Esophagus squamous epithelium (tissue), 5 donors: Measurements from ENCODE around the gene NCKAP5L. TPM values are rescaled to one million over a fixed set of nuclear protein-coding genes. Genes with fewer than 3 reads are reported as not detected.

Experiments used
- DNase-seq: peaks from one replicate; lab custom pipeline; 2025; lab: John Stamatoyannopoulos, UW
- H3K27ac ChIP-seq, 4 donors: fragments of 200-600 bp; sonication (generic); one replicate each; pipeline ENCODE4 v1.5.1; 2016 to 2019; ENCODE audit warnings: mild to moderate bottlenecking in 1 of 4
- H3K27me3 ChIP-seq, 4 donors: fragments of 200-600 bp; sonication (generic); 1 replicate in 3 of 4; 2 replicates in 1 of 4; pipeline versions ENCODE4 v1.5.1 to v1.6.0; 2017 to 2021; ENCODE audit warnings: antibody characterized with exemption in 1 of 4
- H3K36me3 ChIP-seq, 3 donors: fragments of 200-600 bp; sonication (generic); one replicate each; pipeline ENCODE4 v1.5.1; 2016 to 2019
- H3K4me1 ChIP-seq, 3 donors: fragments of 200-600 bp; sonication (generic); one replicate each; pipeline ENCODE4 v1.5.1; 2017 to 2019
- H3K4me3 ChIP-seq, 4 donors: fragments of 200-600 bp; sonication (generic); 1 replicate in 3 of 4; 2 replicates in 1 of 4; pipeline ENCODE4 v1.5.1; 2016 to 2019; ENCODE audit warnings: mild to moderate bottlenecking in 2 of 4, moderate library complexity in 1 of 4
- H3K9me3 ChIP-seq, 3 donors: fragments of 200-600 bp; sonication (generic); one replicate each; pipeline ENCODE4 v1.5.1; 2016 to 2019
- CTCF ChIP-seq, 6 experiments: fragments of 450-650 bp in 4 of 6; fragments of 200-600 bp in 2 of 6; sonication (generic) in 2 of 6; IDR thresholded peaks; one replicate each; pipeline ENCODE4 v1.5.1; 2016 to 2019; ENCODE audit warnings: antibody characterized with exemption in 6 of 6, mild to moderate bottlenecking in 4 of 6, moderate library complexity in 4 of 6
- POLR2A ChIP-seq, 4 donors: fragments of 450-650 bp; IDR thresholded peaks; one replicate each; pipeline ENCODE4 v1.6.1; 2017; ENCODE audit warnings: antibody characterized with exemption in 4 of 4, mild to moderate bottlenecking in 4 of 4, moderate library complexity in 3 of 4
- WGBS, 2 donors: methylation state at CpG; one replicate each; pipeline ENCODE4 v1.1.5; 2018; 5-methylcytosine and 5-hydroxymethylcytosine counted together
- intact Hi-C: fragments of 100-400 bp; cut with DNase I; formaldehyde crosslinking; loops from one replicate; pipeline ENCODE4 v1.15.0; 2022
- total RNA-seq, 4 donors: library from RNA; depleted of rRNA; stranded (reverse); fragments of >200 nt; gene quantifications; one replicate each; pipeline ENCODE4 v1.1.0, GENCODE V29; 2016
- donor health status: DM: yes; HTN: yes; CAD: no.

The NCKAP5L gene
- total RNA-seq, 4 donors from 2014 or later = 3.2 to 10.5 (median 8.0) TPM

GRCh38 chr12:49794811-49795653 is 33.2 kb downstream of the NCKAP5L start:
- TF ChIP-seq POLR2A (IDR thresholded peaks at IDR 0.05) (no peak), CTCF (IDR thresholded peaks at IDR 0.05) (no peak)
- no peak for DNase-seq
- no peaks in the 10 kb centered on the region for H3K9me3 ChIP-seq
- peaks cover 9 to 81% (median 18%) of the 10 kb centered on the region in 3 donors for H3K36me3 ChIP-seq
- intact Hi-C loops = no loop called here
- H3K4me3 ChIP-seq = no peak overlapping the region
- H3K4me1 ChIP-seq = no peaks in the 10 kb centered on the region
- no peak overlapping the region for H3K27ac ChIP-seq
- WGBS, 2 donors = 76 to 90% methylated on average over 10 to 14 of the region's 32 CpGs
- H3K27me3 ChIP-seq = no peaks in the 10 kb centered on the region

- Histone ChIP-seq H3K4me1 (no peaks in the 10 kb centered on the region), H3K27me3 (no peaks in the 10 kb centered on the region), H3K36me3 (peaks cover 9 to 71% (median 18%) of the 10 kb centered on the region in 3 donors), H3K4me3 (no peak overlapping the region), H3K27ac (no peak overlapping the region), H3K9me3 (no peaks in the 10 kb centered on the region)
- DNase-seq = no peak
- WGBS, 2 donors = no CpG with 5 or more reads among the region's 5 CpGs
- intact Hi-C loops = no loop called here
- TF ChIP-seq POLR2A (IDR thresholded peaks at IDR 0.05) (no peak), CTCF (IDR thresholded peaks at IDR 0.05) (no peak)
These were observed 34.2 kb downstream of the NCKAP5L start for GRCh38 chr12:49794021-49794420.

- H3K4me1 ChIP-seq = no peaks in the 10 kb centered on the region
- TF ChIP-seq POLR2A (IDR thresholded peaks at IDR 0.05) = no peak
- no peak for TF ChIP-seq CTCF (IDR thresholded peaks at IDR 0.05)
- no peak for DNase-seq
- no peak overlapping the region for H3K27ac ChIP-seq
- intact Hi-C loops = no loop called here
- no peak overlapping the region for H3K4me3 ChIP-seq
- no CpG with 5 or more reads among the region's 9 CpGs for WGBS, 2 donors
- peaks cover 9 to 67% (median 18%) of the 10 kb centered on the region in 3 donors for H3K36me3 ChIP-seq
- H3K27me3 ChIP-seq = no peaks in the 10 kb centered on the region
- H3K9me3 ChIP-seq = no peaks in the 10 kb centered on the region
These were observed 34.6 kb downstream of the NCKAP5L start for GRCh38 chr12:49793620-49794019.

GRCh38 chr12:49792976-49793580 is 35.1 kb downstream of the NCKAP5L start:
- WGBS, 2 donors = 83 to 85% methylated on average over 5 to 7 of the region's 11 CpGs
- Histone ChIP-seq H3K36me3 (peaks cover 7 to 61% (median 18%) of the 10 kb centered on the region in 3 donors), H3K4me1 (no peaks in the 10 kb centered on the region), H3K4me3 (no peak overlapping the region), H3K27ac (no peak overlapping the region), H3K9me3 (no peaks in the 10 kb centered on the region), H3K27me3 (no peaks in the 10 kb centered on the region)
- no peak for TF ChIP-seq CTCF (IDR thresholded peaks at IDR 0.05)
- TF ChIP-seq POLR2A (IDR thresholded peaks at IDR 0.05) = no peak
- intact Hi-C loops = no loop called here
- DNase-seq = no peak
